PC-9 (cell line): Measurements from ENCODE around the gene LDHB.

ENCODE experiments used
- EZH2 ChIP-seq: fragments of 200-600 bp; sonication (generic); IDR thresholded peaks from 2 replicates; pipeline ENCODE4 v1.8.0; 2017; ENCODE audit warnings: antibody characterized with exemption, low read depth
- TF ChIP-seq, protein P1 (sequence below): fragments of 200-600 bp; sonication (generic); conservative IDR thresholded peaks from 2 replicates; pipeline ENCODE4 v1.6.1; 2017; ENCODE audit warnings: mixed run types, antibody characterized with exemption, mild to moderate bottlenecking, moderate library complexity

DNA sequence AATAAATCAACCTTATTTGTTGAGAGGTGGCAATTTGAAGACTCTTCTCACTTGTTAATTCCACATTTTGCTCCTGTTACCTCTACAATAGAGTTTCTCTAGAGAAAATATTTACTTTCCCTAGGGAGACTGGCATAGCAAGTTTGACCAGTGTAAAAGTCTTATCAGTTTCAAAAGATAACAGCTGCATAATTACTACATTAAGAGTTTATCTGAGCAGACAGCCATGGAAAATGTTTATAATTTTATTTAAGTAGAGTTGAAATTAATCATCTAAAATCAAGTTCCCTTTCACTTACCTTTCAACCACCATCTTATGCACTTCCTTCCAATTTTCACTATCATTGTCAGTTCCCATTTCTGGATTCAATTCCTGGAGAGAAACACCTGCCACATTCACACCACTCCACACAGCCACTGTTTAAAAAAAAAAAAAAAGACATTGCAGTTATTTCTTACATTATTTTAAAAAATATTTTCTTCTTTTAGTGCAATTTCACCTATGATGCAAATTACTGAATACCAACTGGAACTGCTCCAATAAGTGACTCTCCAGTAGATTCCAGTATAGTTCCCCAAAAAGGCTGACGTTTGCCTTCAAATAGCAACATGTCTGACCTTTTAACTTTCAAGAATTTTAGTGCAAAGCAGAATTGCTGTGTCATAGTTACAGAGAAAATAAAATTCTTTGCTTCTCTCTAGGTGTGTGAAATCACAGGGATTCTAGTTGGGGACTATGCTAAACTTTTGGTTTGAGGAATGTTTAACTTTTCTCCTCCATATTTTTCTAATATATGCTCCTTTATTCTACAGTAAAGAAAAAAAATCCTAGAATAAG is 19.4 kb downstream of the LDHB start:
- TF ChIP-seq, protein P1, sequence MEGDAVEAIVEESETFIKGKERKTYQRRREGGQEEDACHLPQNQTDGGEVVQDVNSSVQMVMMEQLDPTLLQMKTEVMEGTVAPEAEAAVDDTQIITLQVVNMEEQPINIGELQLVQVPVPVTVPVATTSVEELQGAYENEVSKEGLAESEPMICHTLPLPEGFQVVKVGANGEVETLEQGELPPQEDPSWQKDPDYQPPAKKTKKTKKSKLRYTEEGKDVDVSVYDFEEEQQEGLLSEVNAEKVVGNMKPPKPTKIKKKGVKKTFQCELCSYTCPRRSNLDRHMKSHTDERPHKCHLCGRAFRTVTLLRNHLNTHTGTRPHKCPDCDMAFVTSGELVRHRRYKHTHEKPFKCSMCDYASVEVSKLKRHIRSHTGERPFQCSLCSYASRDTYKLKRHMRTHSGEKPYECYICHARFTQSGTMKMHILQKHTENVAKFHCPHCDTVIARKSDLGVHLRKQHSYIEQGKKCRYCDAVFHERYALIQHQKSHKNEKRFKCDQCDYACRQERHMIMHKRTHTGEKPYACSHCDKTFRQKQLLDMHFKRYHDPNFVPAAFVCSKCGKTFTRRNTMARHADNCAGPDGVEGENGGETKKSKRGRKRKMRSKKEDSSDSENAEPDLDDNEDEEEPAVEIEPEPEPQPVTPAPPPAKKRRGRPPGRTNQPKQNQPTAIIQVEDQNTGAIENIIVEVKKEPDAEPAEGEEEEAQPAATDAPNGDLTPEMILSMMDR, result no peak
- no peak for TF ChIP-seq EZH2
